Glomerular endothelial cell (primary cell): ENCODE results near the gene SMOC2. TPM values are rescaled to one million over a fixed set of nuclear protein-coding genes. Genes with fewer than 3 reads are reported as not detected.

Experiments used
- DNase-seq: peaks from one replicate; pipeline ENCODE4 v3.0.0-alpha.2; 2011; ENCODE audit warnings: low read depth, low spot score; ENCODE audit errors: extremely low read depth
- total RNA-seq: library from RNA; depleted of rRNA; stranded (reverse); fragments of >200 nt; gene quantifications from 2 replicates; pipeline ENCODE4 v1.2.3, GENCODE V29; 2015

The SMOC2 gene
- total RNA-seq, 1 donor from 2014 or later = not detected

DNA sequence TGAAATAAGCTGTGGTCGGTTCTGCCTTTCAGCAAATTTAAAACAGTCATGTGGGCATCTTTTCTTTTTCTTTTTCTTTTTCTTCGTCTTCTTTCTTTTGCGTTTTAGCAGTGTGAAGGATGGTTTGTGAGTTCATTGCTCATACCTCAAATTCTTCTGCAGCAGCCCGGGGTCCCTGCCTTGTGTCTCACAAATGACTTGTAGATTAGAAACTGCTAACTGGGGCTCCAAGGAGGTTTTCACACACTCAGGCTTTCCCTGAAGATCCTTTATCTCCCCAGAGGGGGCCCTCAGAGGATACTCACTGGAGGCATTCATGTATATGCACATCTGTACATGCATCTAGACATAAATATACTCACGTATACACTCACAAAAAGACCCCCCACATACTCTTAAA lies 1.7 kb downstream of the SMOC2 start:
- no peak for DNase-seq

DNA sequence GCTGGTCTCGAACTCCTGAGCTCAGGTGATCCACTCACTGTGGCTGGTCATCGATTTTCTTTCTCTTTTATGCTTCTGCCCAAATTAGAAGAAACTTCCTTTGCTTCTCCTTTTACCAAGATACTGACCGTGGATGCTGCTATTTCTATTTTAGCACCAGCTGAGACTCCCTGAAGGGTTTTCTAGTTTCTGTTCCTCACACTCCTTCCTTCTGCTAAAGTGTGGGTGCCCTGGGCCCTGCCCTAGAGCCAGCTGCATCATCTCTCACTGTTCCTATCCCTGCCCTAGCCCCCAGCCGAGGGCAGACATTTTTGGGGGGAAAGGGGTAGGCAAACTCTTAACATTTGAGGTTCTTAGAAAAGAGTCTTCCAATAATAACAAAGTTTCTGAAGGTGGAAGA lies 6.3 kb downstream of the SMOC2 start:
- no peak for DNase-seq

DNA sequence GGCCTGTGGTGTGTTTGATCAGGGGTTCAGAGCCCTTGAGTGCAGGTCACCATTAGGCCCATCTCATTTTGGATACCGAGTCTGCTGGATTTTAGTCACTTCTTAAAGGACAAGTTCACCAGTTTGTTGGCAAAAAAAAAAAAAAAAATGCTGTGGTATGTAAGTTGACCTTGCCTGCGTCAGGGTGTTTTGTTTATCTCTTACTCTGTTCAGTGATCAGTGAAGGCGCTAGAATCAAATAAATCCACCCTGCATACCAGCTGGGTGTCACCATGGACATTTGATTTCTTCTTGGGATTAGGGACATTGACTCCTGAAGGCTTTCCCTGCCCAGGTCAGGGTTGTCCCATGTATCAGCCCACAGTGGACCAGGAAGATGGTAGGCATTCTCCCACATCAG lies 6.7 kb downstream of the SMOC2 start:
- DNase-seq = no peak

DNA sequence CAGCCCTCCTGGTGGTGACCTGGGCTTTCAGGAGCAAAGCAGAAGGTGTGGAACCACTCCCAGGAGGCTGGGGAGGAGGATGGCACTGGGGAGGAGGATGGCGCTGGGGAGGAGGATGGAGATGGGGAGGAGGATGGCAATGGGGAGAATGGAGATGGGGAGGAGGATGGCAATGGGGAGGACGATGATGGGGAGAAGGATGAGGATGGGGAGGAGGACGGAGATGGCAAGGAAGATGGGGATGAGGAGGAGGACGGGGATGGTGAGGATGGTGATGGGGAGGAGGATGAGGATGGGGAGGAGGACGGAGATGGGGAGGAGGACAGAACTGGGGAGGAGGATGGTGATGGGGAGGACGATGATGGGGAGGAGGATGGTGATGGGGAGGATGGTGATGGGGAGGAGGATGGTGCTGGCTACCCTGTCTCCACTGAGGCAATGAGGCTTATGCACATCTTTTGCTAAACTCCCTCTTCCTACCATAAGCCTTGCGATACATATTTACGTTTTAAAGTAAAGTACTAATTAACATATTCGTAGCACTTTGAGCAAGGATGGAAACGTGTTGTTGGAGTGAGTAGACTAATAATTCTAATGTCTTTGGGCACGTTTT lies 7.4 kb downstream of the SMOC2 start:
- no peak for DNase-seq

DNA sequence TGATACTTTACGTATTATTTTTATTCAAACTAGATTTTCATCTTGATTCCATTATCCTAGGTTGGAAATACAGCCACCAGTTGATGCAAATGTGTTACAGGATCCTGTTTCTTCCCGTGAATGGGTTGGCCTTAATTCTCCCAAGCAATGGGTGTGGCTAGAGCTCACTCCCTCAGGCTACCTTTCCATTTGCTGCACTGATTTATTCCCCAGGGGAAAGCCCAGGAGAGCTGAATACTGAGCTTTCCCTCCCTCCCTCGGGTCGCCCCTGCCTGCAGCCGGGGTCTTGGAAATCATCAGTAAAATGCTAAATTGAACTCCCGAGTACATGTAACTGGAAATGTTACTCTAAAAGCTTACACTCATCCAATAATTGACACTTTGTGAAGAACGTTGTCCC lies 9.9 kb downstream of the SMOC2 start:
- DNase-seq = no peak

DNA sequence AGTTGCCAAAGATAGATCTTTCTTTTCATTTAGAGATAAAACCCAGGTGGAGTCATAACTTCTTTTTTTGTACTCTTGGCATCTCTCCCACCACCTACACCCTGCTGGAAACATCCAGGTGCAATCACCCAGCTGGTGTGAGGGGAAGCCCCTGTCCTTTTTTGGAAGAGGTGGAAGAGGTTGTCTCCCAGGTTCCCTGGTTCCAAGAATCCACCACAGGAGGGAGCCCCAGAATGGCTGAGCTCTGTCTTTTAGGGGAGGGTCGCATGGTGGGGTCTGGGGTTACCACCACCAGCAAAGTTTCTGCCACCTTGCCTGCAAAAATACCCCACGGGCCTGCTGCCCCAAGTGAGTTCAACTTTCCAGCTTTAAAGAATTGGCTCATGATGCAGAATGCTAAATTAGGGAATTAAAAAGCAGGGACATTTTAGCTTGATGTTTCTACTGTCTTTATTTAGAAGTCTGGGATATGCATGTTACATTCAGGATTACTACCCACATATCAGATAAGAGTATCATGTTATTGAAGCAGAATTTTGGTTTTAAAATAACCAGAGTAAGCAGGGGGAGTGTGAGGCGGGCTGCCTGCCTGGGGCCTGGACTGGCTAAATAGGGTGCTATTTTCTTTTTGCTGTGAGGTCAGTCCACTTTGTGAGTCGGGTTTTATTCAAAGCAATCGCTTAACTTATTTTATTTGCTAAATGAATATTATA lies 11.0 kb downstream of the SMOC2 start:
- DNase-seq = no peak

DNA sequence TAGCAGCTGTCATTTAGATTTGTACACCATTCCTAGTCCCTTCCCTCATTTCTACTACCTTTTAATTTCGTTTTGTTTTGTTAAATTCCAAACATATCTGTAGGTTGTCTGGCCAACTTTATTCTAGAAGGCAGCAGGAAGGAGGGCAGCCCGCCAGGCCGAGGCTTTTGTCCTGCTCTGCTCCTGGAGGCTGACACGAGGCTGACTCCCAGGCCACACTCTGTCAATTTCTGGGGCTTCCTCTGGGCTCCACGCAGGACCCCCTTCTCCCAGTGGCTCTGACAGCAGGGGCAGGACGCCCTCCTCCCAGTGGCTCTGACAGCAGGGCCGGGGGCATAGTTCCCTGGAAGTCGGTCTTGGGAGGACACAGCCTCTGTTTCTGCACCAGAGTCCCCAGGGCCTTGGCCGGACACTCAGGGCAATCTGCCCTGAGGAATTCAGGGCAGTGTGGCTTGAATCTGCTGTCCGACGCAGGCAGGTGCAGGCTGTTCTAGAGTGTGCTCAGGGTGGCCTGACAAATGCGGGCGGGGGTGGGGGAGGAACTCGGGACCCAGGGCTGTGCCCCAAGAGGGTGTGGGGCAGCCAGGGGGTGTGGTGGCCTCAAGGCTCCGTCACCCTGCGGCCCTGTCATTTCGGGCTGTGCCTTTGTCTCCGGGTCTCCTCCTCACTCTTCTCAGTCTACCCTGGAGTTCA lies 11.8 kb downstream of the SMOC2 start:
- no peak for DNase-seq

DNA sequence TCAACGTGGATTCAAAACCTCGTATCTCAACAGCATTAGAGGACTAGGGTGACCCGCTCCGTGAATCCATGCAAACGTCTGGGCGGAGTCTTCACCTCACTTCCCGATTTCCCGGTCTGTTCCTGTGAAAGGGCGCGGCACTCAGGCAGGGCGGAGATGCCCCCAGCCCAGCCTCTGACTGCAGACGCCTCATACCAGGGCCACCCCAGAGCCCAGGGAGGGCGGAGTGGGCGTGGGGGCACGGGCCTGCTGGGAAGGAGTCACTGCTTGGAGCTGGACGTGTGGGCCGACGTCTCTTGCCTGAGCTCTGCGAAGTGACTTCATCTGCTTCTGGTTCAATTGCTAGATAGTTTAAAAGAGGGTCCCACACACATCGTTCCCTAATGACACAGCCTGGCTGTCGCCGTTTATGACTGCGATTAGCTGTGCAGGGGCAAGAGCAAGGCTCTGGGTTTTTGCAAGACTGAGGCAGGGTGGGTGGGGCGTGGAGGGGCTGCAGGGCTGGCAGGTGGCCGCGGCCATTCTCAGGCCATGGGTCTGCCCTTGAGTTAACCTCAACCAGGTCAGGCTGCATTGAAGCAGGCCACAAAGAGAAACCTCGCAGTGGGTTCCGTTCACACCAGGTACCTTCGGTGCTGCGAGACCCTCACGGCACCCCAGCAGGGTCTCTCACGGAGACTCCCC lies 15.0 kb downstream of the SMOC2 start:
- DNase-seq = no peak

DNA sequence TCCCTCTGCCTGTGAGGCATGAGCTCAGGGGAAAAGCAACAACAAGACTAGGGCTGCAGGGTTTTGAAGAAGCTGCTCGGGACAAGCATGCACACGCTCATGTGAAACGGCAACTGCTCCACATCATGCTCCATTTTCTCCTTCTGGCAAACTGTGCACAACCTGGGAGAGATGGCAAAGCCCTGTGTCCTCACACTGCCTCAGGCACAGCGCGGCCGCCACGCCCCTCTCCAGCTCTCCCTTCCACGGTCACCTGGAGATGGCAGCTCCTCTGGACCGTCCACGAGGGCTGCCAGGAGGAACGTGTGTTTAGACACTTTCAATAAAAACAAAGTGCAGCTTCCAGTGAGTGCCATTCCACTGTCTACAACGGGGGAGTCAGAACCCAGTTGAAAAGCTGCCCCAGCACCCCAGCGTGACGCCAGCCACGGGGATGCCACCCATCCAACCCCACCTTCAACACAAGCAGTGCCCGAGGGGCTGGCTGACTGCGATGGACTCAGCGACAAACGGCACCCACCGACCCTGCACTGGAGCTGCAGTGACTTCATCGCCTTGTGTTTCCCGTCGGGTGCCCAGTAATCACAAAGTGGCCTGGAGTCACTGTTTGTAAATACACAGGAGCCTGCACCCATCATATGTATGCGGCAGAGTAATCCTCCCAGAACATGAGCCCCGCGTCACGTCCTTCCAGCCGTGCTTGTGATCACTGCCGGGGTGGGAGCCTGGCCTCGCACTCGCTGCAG lies 16.1 kb downstream of the SMOC2 start:
- DNase-seq = no peak

DNA sequence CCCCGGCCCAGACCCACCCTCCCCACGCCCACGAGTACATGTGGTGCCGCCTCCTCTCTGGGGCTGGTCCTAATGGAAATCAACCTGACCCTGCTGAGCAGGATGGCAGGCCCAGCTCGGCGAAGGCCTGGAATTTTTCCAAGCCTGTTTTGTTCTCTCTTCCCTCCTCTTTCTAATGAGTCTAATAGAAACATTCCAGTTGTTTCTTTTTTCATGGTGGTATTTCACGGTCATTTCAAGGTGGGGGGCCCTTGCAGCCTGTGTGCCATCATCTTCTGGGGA lies 16.6 kb downstream of the SMOC2 start:
- DNase-seq = no peak

DNA sequence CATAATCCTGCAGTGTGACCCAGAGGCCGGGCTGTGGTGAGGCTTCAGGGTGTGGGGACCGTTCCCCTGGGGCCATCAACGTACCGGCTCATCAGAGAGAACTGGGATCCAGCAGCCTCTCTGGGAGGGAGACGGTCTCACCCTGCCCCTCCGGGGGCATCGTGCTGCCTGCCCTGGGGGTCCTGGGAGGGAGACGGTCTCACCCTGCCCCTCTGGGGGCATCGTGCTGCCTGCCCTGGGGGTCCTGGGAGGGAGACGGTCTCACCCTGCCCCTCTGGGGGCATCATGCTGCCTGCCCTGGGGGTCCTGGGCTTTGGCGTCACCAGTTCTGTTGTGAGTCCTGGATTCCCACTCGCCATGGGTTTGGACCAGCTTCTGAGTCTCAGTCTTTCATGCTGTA lies 17.1 kb downstream of the SMOC2 start:
- DNase-seq = no peak

DNA sequence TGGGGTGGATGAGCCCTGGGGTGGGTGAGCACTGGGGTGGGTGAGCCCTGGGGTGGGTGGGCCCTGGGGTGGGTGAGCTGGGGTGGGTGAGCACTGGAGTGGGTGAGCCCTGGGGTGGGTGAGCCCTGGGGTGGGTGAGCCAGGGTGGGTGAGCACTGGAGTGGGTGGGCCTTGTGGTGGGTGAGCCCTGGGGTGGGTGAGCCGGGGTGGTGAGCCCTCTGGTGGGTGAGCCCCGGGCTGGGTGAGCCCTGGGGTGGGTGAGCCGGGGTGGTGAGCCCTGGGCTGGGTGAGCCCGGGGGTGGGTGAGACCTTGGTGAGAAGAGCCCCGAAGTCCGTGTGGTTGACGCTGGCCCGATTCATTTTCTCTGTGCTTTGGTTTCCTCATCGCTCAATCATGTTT lies 18.6 kb downstream of the SMOC2 start:
- DNase-seq = no peak

DNA sequence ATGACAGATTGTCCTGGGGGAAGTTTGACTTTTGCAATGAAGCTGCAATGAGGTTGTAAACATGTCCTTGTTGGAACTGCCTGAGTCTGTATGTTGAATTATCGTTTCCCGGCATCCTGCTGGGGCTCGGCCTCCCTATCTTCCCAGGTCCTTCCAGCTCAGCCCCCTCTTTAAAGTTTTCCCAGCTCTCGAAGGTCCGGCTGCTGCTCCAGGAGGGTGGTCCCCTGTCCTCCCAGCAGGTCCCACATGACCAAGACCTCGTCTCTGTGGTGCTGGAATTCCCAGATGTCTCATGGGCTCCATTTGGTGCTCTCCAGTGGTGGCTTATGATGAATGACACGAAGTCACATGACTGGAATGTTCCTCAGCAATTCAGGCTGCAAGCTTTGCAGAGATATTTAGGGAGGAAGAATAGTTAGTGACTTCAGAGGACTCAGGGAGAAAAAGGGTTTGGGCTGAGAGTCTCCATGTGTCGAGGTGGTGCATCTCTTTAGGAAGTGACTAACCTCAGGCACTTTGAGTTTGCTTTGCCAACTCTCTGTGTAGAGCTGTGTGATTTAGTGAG lies 21.4 kb downstream of the SMOC2 start:
- DNase-seq = no peak

DNA sequence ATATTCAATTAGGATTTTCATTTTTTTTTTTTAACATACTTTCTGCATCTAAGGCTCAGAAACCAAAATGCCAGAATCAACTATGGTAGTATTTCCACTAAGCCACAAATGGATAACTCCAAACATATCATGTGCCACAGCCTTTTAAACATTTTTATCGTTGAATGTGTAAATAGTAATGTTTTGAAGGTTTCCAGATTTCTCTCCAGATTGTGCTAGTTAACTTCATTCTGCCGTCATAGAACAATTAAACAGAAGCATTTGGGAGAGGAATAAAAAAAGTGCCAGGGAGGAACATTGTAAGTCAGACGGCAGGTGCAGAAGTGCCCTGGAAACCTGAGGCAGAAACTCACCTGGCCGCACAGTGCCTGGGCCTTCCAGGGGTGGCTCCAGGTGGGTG lies 23.6 kb downstream of the SMOC2 start:
- no peak for DNase-seq

DNA sequence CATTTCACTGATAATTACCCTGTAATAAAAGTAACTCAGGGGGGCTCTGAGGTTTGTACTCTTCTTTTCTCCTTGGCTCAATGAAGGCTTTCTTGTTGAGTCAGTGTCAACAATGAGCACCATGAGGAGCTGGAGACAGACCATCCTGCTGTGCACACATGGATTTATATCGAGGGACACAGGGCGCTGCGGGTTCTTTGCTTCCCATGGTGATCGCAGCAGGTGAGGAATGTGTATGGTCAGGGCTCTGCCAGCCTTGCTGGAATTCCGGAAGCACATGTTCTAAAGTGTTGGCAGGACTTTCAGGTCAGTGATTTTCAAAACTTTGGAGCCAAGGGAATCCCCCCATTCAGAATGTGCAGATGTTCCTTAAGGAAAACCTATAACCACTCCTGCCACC lies 27.1 kb downstream of the SMOC2 start:
- no peak for DNase-seq

DNA sequence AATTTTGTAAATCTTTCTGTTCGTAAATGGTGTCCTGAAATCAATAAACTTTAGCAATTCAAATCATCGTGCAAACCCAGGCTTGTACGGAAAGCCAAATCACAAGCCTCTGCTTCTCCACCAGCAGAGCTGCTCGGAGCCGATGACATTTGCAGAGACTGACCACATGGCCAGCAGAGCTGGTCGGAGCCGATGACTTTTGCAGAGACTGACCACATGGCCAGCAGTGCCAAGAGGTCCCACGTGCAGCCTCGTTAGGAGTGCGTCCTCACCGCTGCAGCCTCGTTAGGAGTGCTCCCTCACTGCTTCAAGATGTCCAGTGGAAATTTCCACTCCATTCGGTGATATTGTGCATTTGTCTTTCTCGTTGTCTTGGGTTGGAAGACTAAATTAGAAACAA lies 28.5 kb downstream of the SMOC2 start:
- no peak for DNase-seq

DNA sequence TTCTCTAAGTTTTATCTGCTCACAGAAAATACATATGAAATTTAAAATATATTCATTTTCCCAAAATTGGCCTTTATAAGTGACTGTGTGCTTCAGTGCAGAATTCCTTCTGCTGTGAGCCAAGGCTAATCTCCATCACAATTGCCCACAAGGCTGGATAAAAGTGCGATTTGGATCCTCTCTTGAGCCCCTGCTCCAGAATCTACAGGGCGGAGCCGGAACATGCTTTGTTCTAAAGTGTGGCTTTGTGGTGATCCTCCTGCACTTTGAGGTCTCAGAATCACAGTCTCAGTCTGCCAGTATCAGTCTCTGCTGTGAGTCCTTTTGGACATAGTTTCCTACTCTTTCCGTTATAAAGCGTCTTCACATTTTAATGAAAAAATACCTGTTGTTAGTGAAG lies 28.9 kb downstream of the SMOC2 start:
- DNase-seq = no peak

DNA sequence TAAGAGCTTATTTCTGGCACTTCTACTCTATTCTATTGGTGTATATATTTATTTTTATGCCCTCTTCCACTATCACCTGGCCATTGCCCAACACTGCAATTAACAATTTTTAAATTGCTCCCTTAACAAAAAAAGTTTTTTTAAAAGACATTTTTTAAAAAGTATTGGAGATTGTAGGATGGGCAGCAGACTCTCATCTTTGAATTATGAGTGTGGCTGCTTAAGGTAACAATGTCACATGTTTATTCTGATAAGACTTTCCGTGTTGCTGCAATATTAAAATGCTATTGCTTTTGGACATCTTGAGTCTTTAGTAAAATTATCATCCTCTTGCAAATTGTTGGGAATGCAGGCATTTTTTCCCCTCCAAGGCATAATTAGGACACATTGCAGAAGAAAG lies 31.4 kb downstream of the SMOC2 start:
- DNase-seq = no peak

DNA sequence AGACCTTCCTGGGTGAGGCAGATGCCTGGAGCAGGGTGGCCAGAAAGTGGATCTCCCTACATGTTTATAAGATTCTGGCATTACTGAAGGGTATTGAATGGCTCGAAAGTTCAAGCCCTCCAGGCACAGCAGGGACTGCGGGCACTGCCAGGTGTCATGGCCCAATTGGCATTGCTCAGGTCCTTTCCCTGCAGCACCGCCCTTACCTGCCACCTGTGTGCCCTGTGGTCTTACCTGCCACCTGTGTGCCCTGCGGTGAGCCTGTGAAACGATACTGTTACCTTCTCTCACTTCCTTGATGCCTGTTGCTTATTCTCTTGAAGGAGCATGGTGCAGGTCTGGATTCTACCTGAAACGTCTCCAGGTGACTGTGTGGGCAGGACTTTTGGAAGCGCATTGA lies 32.2 kb downstream of the SMOC2 start:
- DNase-seq = no peak

DNA sequence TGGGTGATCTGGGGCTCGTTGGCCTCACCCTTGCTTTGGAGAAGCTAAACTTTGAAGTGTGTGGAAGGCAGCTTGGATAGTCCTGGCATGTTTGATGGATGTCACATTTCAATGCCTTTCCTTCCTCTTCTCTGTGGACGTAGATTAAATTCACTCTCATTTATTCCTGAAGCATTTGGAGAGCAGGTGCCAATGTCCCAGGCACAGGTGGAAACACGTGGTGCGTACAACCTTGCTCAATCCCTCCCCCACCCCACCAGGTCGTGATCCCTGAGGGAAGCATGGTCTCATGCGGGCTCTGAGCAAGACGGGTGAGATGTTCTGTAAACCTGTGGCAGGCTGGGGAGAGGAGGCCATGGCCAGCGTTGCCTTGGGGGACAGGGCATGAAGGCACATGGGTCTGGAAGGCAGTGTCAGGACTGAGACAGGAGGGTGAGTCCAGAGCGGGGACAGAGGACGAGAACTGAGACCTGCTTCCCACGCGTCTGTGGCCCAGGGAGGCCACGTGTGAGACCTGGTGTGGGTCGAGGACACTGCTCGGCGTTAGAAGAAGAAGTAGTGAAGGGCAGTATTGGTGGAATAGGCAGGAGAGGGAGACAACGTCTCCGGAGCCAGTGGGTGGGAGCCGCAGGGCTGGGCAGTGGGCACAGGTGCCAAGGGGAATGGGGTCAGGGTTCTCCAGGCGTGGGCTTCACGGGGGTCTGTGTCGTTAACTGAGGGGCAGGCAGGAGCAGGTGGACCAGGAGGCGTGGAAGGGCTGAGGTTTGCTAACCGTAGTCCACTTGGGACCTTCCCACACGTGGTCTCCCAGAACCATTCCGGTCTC lies 34.4 kb downstream of the SMOC2 start:
- DNase-seq = no peak
